GM12801 (cell line): ENCODE measurements around the gene SPATA32.

Source experiments
- TF ChIP-seq, protein P1 (sequence below): IDR thresholded peaks from one replicate; pipeline ENCODE4 v1.5.1; 2011; ENCODE audit warnings: control low read depth; ENCODE audit not compliant: insufficient read length; ENCODE audit errors: extremely low read depth

SPATA32 gene

GRCh38 chr17:45241328-45242028 lies 20.4 kb downstream of the SPATA32 start:
- TF ChIP-seq, protein P1, sequence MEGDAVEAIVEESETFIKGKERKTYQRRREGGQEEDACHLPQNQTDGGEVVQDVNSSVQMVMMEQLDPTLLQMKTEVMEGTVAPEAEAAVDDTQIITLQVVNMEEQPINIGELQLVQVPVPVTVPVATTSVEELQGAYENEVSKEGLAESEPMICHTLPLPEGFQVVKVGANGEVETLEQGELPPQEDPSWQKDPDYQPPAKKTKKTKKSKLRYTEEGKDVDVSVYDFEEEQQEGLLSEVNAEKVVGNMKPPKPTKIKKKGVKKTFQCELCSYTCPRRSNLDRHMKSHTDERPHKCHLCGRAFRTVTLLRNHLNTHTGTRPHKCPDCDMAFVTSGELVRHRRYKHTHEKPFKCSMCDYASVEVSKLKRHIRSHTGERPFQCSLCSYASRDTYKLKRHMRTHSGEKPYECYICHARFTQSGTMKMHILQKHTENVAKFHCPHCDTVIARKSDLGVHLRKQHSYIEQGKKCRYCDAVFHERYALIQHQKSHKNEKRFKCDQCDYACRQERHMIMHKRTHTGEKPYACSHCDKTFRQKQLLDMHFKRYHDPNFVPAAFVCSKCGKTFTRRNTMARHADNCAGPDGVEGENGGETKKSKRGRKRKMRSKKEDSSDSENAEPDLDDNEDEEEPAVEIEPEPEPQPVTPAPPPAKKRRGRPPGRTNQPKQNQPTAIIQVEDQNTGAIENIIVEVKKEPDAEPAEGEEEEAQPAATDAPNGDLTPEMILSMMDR, result no peak

- TF ChIP-seq, protein P1, result no peak
These were observed 21.0 kb downstream of the SPATA32 start for GRCh38 chr17:45240905-45241327.

DNA sequence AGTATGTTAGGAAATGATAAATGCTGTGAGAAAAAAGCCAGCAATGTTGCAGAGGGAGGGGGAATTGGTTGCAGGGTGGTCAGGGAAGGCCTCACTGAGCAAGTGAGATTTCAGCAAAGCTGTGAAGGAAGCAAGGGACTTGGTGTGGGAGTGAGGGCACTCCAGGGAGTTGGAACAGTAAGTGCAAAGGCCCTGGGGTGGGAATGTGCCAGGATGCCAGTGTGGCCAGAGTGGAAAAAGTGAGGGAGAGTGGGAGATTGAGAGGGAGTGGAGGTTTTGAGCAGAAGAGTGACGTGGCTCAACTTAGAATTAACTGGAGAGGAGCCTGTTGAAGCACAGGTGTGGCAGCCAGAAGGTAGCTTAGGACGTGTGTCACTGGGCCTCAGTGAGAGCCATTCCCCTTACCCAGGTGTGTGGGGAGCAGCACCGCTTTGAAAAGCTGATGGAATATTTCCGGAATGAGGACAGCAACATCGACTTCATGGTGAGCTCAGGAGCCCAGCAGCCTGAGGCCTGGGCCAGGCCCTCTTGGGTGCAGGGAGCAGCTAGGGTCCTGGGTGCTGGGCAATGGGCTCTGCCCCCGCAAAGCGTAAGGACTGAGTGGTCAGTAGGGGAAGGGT lies 23.6 kb downstream of the SPATA32 start:
- TF ChIP-seq, protein P1, result no peak

DNA sequence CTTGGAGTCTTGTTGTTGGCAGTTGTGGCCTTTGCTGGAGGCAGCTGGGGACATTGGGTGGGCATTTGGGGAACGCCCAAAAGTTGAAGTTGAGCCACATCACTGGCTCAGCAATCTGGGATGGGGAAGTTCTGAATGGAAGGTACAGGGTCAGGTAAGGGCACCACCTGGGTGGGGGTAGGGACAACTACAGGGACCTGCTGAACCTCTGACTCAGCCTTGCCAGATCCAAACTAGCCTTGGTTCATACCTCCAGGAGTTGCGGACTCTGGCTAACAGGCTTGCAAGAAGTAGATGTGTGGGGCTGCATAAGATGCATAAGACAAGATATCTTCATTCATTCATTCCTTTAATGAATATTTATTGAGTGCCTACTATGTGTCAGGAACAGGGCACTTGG lies 24.2 kb downstream of the SPATA32 start:
- TF ChIP-seq, protein P1, result no peak

GRCh38 chr17:45236282-45236606 lies 25.6 kb downstream of the SPATA32 start:
- TF ChIP-seq, protein P1, result no peak

DNA sequence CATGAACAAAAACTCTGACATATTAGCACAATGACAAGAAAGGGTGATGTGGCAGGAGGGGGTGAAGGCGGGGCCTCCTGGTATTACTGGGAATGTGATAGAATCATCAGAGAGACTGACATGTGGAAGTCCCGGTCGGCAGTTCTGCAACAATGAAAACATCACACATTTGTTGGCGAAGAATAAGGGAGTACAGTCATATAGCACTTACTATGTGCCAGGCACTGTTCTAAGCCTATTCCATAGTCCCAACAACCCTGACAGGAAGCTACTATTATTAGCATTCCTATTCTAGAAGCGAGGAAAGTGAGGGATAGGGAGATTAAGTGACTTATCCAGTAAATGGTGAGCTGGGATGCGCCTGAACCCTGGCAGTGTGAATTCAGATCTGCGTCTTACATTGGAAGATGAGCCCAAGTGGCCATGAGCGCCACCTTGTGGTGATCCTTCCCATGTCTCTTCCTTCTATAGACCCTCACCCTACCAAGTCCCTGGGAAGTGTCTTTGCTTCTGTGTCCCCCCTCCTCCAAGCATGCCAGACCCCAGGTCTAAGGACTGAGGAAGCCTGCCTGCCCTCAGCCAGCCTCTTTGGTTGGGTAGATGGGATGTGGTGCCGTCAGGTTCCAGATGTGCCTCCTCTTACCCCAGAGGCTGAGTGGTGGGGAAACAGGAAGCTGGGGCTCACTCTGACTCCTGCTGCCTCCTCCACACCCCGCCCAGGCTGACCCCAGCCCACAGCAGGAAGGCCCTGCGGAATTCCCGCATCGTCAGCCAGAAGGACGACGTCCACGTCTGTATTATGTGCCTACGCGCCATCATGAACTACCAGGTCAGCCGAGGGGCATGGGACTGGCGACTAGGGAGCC lies 26.2 kb downstream of the SPATA32 start:
- TF ChIP-seq, protein P1, result peak; percentile 86

- TF ChIP-seq, protein P1, result no peak
These were observed 27.1 kb downstream of the SPATA32 start for GRCh38 chr17:45234641-45235415.
